PC-9 (cell line): ENCODE measurements around the gene INSR. TPM values are rescaled to one million over a fixed set of nuclear protein-coding genes. Genes with fewer than 3 reads are reported as not detected.

Experiments used
- BruUV-seq: library from RNA; stranded (reverse); fragments of 400-500 nt; replicated peaks from 2 replicates; lab custom pipeline; 2021; lab: Mats Ljungman, UMichigan
- CTCF ChIA-PET: fragments of 300-600 bp; sonication (Branson Sonifier 250); formaldehyde crosslinking; loops from one replicate; lab custom pipeline; 2022; ENCODE audit warnings: antibody characterized with exemption; lab: Charles Lee
- POLR2A ChIA-PET: fragments of 300-600 bp; sonication (Branson Sonifier 250); formaldehyde crosslinking; loops from one replicate; lab custom pipeline; 2022; ENCODE audit warnings: antibody characterized with exemption; ENCODE audit not compliant: unreplicated experiment; lab: Charles Lee
- DNase-seq, 2 experiments: peaks; one replicate each; pipeline versions ENCODE4 v3.0.0 to v3.0.0-alpha.2; 2015 to 2022; ENCODE audit warnings: mixed read lengths in 1 of 2
- H2AFZ ChIP-seq: fragments of 200-600 bp; sonication (generic); 2 replicates; pipeline ENCODE4 v1.8.1; 2017; ENCODE audit warnings: antibody characterized with exemption
- H3F3A ChIP-seq: fragments of 200-600 bp; sonication (generic); 2 replicates; pipeline ENCODE4 v1.8.1; 2017; ENCODE audit warnings: antibody characterized with exemption, mild to moderate bottlenecking, low read depth; ENCODE audit not compliant: insufficient read depth
- H3K27ac ChIP-seq: fragments of 200-600 bp; sonication (generic); 2 replicates; pipeline ENCODE4 v1.6.1; 2016; ENCODE audit warnings: mixed run types
- H3K27me3 ChIP-seq: fragments of 200-600 bp; sonication (generic); 2 replicates; pipeline ENCODE4 v1.6.1; 2016; ENCODE audit warnings: low read depth, mixed run types; ENCODE audit not compliant: insufficient read depth
- H3K36me3 ChIP-seq: fragments of 200-600 bp; sonication (generic); 2 replicates; pipeline ENCODE4 v1.6.1; 2016; ENCODE audit warnings: low read depth, mixed run types
- H3K4me1 ChIP-seq: fragments of 200-600 bp; sonication (generic); replicated peaks from 2 replicates; pipeline ENCODE4 v1.6.1; 2016; ENCODE audit warnings: mixed run types; ENCODE audit not compliant: insufficient read depth
- H3K4me2 ChIP-seq: fragments of 200-600 bp; sonication (generic); 2 replicates; pipeline ENCODE4 v1.6.1; 2017; ENCODE audit warnings: mixed run types
- H3K4me3 ChIP-seq: fragments of 200-600 bp; sonication (generic); 2 replicates; pipeline ENCODE4 v1.6.1; 2016; ENCODE audit warnings: mixed run types
- H3K79me2 ChIP-seq: fragments of 200-600 bp; sonication (generic); 2 replicates; pipeline ENCODE4 v1.6.1; 2017; ENCODE audit warnings: low read depth, mixed run types
- H3K9me2 ChIP-seq: fragments of 200-600 bp; sonication (generic); 2 replicates; pipeline ENCODE4 v1.8.1; 2017; ENCODE audit warnings: mild to moderate bottlenecking; ENCODE audit not compliant: insufficient read depth
- H3K9me3 ChIP-seq: fragments of 200-600 bp; sonication (generic); 2 replicates; pipeline ENCODE4 v1.8.1; 2016; ENCODE audit warnings: low read depth; ENCODE audit not compliant: insufficient read depth
- H4K20me1 ChIP-seq: fragments of 200-600 bp; sonication (generic); 2 replicates; pipeline ENCODE4 v1.8.1; 2017; ENCODE audit not compliant: insufficient read depth
- CTCF ChIP-seq: fragments of 200-600 bp; sonication (generic); conservative IDR thresholded peaks from 2 replicates; pipeline ENCODE4 v1.6.1; 2017; ENCODE audit warnings: mixed run types, antibody characterized with exemption, mild to moderate bottlenecking, moderate library complexity
- EZH2 ChIP-seq: fragments of 200-600 bp; sonication (generic); IDR thresholded peaks from 2 replicates; pipeline ENCODE4 v1.8.0; 2017; ENCODE audit warnings: antibody characterized with exemption, low read depth
- intact Hi-C: fragments of 100-400 bp; cut with micrococcal nuclease; formaldehyde crosslinking; loops from one replicate; pipeline ENCODE4 v1.10.0; 2022; ENCODE audit not compliant: unreplicated experiment
- total RNA-seq: library from RNA; stranded (reverse); gene quantifications from 2 replicates; pipeline ENCODE4 v1.2.3, GENCODE V29; 2021

Gene INSR
- total RNA-seq, 1 experiment from 2014 or later: 9.3 TPM

DNA sequence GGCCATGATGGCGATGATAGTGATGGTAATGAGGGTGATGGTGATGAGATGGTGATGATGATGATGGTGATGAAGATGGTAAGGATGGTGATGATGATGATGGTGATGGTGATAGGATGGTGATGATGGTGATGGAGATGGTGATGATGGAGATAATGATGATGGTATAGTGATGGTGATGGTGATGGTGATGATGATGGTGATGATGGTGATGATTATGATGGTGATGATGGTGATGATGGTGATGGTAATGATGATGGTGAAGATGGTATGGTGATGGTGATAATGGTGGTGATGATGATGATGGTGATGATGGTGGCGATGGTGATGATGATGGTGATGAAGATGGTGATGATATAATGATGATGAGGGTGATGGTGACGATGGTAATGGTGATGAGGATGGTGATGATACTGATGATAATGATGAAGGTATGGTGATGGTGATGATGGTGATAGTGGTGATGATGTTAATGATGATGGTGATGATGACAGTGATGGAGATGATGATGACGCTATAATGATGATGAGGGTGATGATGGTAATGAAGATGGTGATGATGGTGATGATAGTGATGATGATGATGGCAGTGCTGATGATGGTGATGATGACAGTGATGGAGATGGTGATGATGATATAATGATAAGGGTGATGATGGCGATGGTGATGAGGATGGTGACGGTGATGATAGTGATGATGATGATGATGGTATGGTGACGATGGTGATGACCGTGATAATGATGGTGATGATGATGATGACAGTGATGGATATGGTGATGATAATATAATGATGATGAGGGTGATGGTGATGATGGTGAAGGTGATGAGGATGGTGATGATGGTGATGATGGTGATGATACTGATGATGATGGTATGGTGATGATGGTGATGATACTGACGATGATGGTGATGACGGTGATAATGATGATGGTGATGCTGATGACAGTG is 187.2 kb downstream of the INSR start:
- no TSS peak for BruUV-seq
- H3F3A ChIP-seq: no peaks in the 10 kb centered on the region
- H3K9me3 ChIP-seq: no peaks in the 10 kb centered on the region
- no peak overlapping the region for H3K27ac ChIP-seq
- POLR2A ChIA-PET: no interaction called here
- no peaks in the 10 kb centered on the region for H3K79me2 ChIP-seq
- no peaks in the 10 kb centered on the region for H4K20me1 ChIP-seq
- no peak for DNase-seq
- TF ChIP-seq EZH2: no peak
- TF ChIP-seq CTCF: no peak
- H3K36me3 ChIP-seq: no peaks in the 10 kb centered on the region
- intact Hi-C loops: no loop called here
- H3K4me3 ChIP-seq: no peak overlapping the region
- no peaks in the 10 kb centered on the region for H3K4me1 ChIP-seq
- H2AFZ ChIP-seq: no peak overlapping the region
- CTCF ChIA-PET: no interaction called here
- no peaks in the 10 kb centered on the region for H3K27me3 ChIP-seq
- H3K4me2 ChIP-seq: no peak overlapping the region
- H3K9me2 ChIP-seq: no peaks in the 10 kb centered on the region

GRCh38 chr19:7104747-7105447 is 189.3 kb downstream of the INSR start:
- ChIA-PET POLR2A (no interaction called here), CTCF (no interaction called here)
- H3K4me1 ChIP-seq: 0 out of 2 replicates have a peak, but pooled peaks cover under 1% of the 10 kb centered on the region
- H3K9me2 ChIP-seq: no peaks in the 10 kb centered on the region
- intact Hi-C loops: no loop called here
- H3K4me2 ChIP-seq: no peak overlapping the region
- H4K20me1 ChIP-seq: no peaks in the 10 kb centered on the region
- no peak overlapping the region for H2AFZ ChIP-seq
- no peaks in the 10 kb centered on the region for H3K36me3 ChIP-seq
- no peaks in the 10 kb centered on the region for H3K79me2 ChIP-seq
- no peaks in the 10 kb centered on the region for H3K9me3 ChIP-seq
- TF ChIP-seq EZH2 (no peak), CTCF (no peak)
- no peak overlapping the region for H3K27ac ChIP-seq
- H3K4me3 ChIP-seq: no peak overlapping the region
- no peaks in the 10 kb centered on the region for H3F3A ChIP-seq
- no TSS peak for BruUV-seq
- DNase-seq: no peak
- H3K27me3 ChIP-seq: no peaks in the 10 kb centered on the region

GRCh38 chr19:7101498-7102253 is 192.5 kb downstream of the INSR start:
- CTCF ChIA-PET: interaction anchor here (0.5 to 1.1 kb wide), 3 partner anchors 238 to 274 kb away, joined by 5 to 7 read pairs (median 6); no protein-coding TSS in a partner anchor
- no peaks in the 10 kb centered on the region for H3K9me2 ChIP-seq

More at GRCh38 chr19:7101498-7102253, 192.5 kb downstream of the INSR start:
- Histone ChIP-seq H3K36me3 (no peaks in the 10 kb centered on the region), H3K4me3 (no peak overlapping the region), H4K20me1 (no peaks in the 10 kb centered on the region), H2AFZ (no peak overlapping the region), H3K79me2 (no peaks in the 10 kb centered on the region), H3K27ac (no peak overlapping the region), H3K4me1 (0 out of 2 replicates have a peak, but pooled peaks cover 4% of the 10 kb centered on the region), H3F3A (0 out of 2 replicates have a peak, but pooled peaks cover 4% of the 10 kb centered on the region), H3K9me3 (no peaks in the 10 kb centered on the region), H3K4me2 (no peak overlapping the region), H3K27me3 (no peaks in the 10 kb centered on the region)
- intact Hi-C loops: loop anchor here (1.0 to 2.0 kb wide), 2 partner anchors 47 to 240 kb away; no protein-coding TSS in a partner anchor
- no TSS peak for BruUV-seq
- DNase-seq: no peak
- POLR2A ChIA-PET: interaction anchor here (0.5 to 0.6 kb wide), 2 partner anchors 518 to 1953 kb away, joined by 3 read pairs; no protein-coding TSS in a partner anchor
- TF ChIP-seq CTCF (no peak), EZH2 (no peak)
